NCI-H524 (cell line): ENCODE measurements around the gene ABTB2.

Experiments
- DNase-seq, 2 experiments: peaks; one replicate each; lab custom pipeline; 2025; lab: John Stamatoyannopoulos, UW

ABTB2 gene

GRCh38 chr11:34209809-34210208, 148.0 kb downstream of the ABTB2 start:
- no peak for DNase-seq

GRCh38 chr11:34208266-34209135, 149.3 kb downstream of the ABTB2 start:
- no peak for DNase-seq

- DNase-seq, result no peak
Observed at GRCh38 chr11:34207487-34208180, 150.2 kb downstream of the ABTB2 start.

- no peak for DNase-seq
Observed at GRCh38 chr11:34206407-34207300, 151.2 kb downstream of the ABTB2 start.

GRCh38 chr11:34205326-34206035, 152.3 kb downstream of the ABTB2 start:
- no peak for DNase-seq

GRCh38 chr11:34204396-34205279, 153.2 kb downstream of the ABTB2 start:
- DNase-seq, result no peak

GRCh38 chr11:34203377-34203871, 154.4 kb downstream of the ABTB2 start:
- DNase-seq, result no peak

GRCh38 chr11:34201129-34201528, 156.7 kb downstream of the ABTB2 start:
- no peak for DNase-seq

- DNase-seq, result no peak
Observed at GRCh38 chr11:34199525-34199924, 158.3 kb downstream of the ABTB2 start.

- DNase-seq, result no peak
Observed at GRCh38 chr11:34198523-34198922, 159.3 kb downstream of the ABTB2 start.

GRCh38 chr11:34197256-34197655, 160.6 kb downstream of the ABTB2 start:
- no peak for DNase-seq

GRCh38 chr11:34194576-34195335, 163.1 kb downstream of the ABTB2 start:
- DNase-seq, result no peak

GRCh38 chr11:34192481-34193401, 165.1 kb downstream of the ABTB2 start:
- DNase-seq, result peak; percentile 56 to 84

GRCh38 chr11:34191578-34191977, 166.2 kb downstream of the ABTB2 start:
- no peak for DNase-seq

GRCh38 chr11:34190192-34191139, 167.3 kb downstream of the ABTB2 start:
- DNase-seq, result no peak

- DNase-seq, result no peak
Observed at GRCh38 chr11:34189191-34189590, 168.6 kb downstream of the ABTB2 start.

GRCh38 chr11:34188181-34188580, 169.6 kb downstream of the ABTB2 start:
- DNase-seq, result no peak
